Measurements from ENCODE around the gene CLEC4M. TPM values are rescaled to one million over a fixed set of nuclear protein-coding genes. Genes with fewer than 3 reads are reported as not detected.

CLEC4M gene
- total RNA-seq, 1 donor from 2014 or later, result 5.8 TPM

DNA sequence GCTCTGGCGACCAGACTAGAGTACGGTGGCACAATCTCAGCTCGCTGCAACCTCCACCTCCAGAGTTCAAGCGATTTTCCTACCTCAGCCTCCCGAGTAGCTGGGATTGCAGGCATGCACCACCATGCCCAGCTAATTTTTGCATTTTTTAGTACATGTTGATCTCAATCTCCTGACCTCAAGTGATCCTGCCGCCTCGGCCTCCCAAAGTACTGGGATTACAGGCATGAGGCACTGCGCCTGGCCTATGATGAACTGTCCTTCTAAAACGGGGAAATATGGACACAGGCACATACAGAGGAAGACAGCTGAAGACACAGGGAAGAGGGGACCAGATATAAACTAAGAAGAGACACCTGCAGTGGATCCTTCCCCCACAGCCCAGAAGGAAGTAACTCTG lies 12.7 kb downstream of the CLEC4M start:
- Histone ChIP-seq H3K27me3 (ENCODE audit: low read depth) (no peaks in the 10 kb centered on the region), H3K4me1 (peaks cover 6% of the 10 kb centered on the region), H3K4me3 (no peak overlapping the region), H3K9me3 (no peaks in the 10 kb centered on the region), H3K36me3 (no peaks in the 10 kb centered on the region), H3K27ac (no peak overlapping the region)
- DNase-seq, result no peak
- TF ChIP-seq, protein P1, sequence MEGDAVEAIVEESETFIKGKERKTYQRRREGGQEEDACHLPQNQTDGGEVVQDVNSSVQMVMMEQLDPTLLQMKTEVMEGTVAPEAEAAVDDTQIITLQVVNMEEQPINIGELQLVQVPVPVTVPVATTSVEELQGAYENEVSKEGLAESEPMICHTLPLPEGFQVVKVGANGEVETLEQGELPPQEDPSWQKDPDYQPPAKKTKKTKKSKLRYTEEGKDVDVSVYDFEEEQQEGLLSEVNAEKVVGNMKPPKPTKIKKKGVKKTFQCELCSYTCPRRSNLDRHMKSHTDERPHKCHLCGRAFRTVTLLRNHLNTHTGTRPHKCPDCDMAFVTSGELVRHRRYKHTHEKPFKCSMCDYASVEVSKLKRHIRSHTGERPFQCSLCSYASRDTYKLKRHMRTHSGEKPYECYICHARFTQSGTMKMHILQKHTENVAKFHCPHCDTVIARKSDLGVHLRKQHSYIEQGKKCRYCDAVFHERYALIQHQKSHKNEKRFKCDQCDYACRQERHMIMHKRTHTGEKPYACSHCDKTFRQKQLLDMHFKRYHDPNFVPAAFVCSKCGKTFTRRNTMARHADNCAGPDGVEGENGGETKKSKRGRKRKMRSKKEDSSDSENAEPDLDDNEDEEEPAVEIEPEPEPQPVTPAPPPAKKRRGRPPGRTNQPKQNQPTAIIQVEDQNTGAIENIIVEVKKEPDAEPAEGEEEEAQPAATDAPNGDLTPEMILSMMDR (IDR thresholded peaks at IDR 0.05), result no peak
- intact Hi-C loops (cut with DNase I), result no loop called here
- ATAC-seq, result no peak

DNA sequence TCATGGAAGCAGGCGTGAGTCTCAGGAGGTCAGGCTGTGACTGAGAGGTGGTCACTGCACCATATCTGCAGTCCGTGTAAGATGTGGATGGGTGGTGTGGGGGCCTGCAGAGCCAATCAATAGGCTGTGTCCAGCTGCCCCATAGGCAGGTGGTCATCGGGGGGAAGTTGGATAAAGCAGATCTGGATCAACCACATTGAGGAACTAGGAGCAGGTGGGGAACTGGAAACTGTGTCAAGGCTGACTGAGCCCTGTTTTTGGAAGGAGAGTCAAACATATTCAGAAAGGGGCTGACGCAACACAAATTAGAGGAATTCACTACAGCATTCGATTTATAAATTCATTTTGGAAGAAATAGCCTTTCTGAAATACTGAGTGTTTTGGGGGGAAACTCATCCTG lies 15.0 kb downstream of the CLEC4M start:
- intact Hi-C loops (cut with DNase I), result no loop called here
- Histone ChIP-seq H3K9me3 (no peaks in the 10 kb centered on the region), H3K27ac (no peak overlapping the region), H3K27me3 (ENCODE audit: low read depth) (no peaks in the 10 kb centered on the region), H3K4me1 (no peaks in the 10 kb centered on the region), H3K4me3 (no peak overlapping the region), H3K36me3 (no peaks in the 10 kb centered on the region)
- TF ChIP-seq, protein P1 (IDR thresholded peaks at IDR 0.05), result no peak
- DNase-seq, result no peak
- peak in 1 of 2 donors; percentile 51 for ATAC-seq

DNA sequence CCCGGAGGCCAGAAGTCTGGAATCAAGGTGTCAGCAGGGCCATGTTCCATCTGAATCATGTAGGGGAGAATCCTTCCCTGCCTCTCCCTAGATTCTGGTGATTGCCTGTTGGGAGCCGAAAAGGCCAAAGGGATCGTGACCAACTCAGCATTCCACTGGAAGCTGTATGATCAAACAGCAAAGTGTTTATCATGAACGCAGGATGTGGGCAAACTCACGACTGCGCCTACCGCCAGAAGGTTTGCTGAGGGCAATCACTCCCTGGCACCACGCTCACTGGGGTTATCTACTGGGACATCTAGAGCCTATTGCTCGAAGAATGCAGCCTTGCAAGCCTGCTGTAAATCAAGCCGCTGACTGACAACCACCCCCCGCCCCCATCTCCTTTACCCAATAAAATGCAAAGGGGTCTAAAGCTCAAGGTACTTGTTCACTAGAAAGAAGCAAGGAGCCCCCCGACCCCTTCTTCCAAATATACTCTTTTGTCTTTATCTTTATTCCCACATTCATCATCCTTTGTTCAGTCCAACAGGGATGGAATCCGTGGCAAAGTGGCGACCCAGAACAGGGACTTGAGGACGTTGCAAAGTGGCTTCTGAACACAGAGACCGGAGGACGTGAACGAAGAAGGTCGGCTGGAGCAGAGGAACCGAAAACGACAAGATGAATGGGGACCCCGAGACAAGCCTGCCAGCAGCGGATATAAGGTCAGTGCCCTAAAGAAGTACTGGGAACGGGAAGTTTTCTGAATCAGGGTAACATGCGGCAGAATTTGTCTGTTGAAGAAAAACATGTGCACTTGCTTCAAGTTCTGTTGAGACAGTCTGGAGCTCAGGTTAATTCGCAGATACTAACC lies 16.8 kb downstream of the CLEC4M start:
- intact Hi-C loops (cut with DNase I), result no loop called here
- Histone ChIP-seq H3K9me3 (no peaks in the 10 kb centered on the region), H3K36me3 (no peaks in the 10 kb centered on the region), H3K27ac (no peak overlapping the region), H3K4me1 (peaks cover 8% of the 10 kb centered on the region), H3K4me3 (no peak overlapping the region), H3K27me3 (ENCODE audit: low read depth) (no peaks in the 10 kb centered on the region)
- ATAC-seq (no peak), DNase-seq (no peak)
- TF ChIP-seq, protein P1 (IDR thresholded peaks at IDR 0.05), result no peak

DNA sequence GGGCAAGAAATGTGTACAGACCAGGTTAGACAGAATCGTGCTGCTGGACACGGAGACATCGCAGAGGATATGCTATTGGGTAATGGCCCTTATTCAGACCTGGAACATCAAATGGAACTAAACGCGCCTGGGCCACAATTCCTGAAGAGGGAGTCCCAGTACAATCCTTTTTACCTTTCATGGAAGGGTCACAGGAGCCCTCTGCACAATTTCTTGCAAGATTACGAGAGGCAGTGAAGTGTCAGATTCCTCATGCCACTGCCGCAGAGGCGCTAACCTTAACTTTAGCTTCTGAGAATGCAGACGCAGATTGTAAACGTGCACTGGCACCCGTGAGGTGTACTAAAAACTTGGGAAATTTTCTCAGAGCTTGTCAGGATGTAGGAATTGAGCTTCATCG lies 18.1 kb downstream of the CLEC4M start:
- peaks cover 8% of the 10 kb centered on the region for H3K4me1 ChIP-seq
- DNase-seq (no peak), ATAC-seq (no peak)
- no peaks in the 10 kb centered on the region for H3K36me3 ChIP-seq
- no peak overlapping the region for H3K27ac ChIP-seq
- H3K27me3 ChIP-seq (ENCODE audit: low read depth), result no peaks in the 10 kb centered on the region
- no peaks in the 10 kb centered on the region for H3K9me3 ChIP-seq
- intact Hi-C loops (cut with DNase I), result no loop called here
- TF ChIP-seq, protein P1 (IDR thresholded peaks at IDR 0.05), result no peak
- no peak overlapping the region for H3K4me3 ChIP-seq

DNA sequence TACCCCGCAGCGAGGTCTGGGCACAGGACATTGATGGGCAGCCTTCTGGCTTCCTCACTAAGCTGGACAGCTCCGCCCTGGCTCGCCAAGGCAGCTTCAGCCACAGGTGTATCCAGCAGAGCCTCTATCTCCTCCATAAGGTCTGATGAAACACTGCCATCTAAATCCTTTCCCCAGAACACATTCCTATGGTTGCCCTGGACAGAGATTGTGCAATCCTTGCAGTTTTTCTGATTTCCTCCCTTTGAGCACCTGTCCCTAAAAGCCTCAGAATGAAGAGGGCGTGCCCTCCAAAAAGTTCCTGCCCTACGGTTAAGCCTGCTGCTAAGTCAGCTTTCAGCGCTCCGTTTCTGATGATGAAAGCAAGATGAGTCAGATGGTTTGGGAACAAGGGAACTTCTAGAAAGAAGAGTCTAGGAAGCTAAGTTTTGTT lies 21.0 kb downstream of the CLEC4M start:
- ATAC-seq (peak; percentile 87 to 91), DNase-seq (no peak)
- TF ChIP-seq, protein P1 (IDR thresholded peaks at IDR 0.05), result no peak
- intact Hi-C loops (cut with DNase I), result no loop called here
- H3K27ac ChIP-seq, result no peak overlapping the region
- H3K36me3 ChIP-seq, result no peaks in the 10 kb centered on the region
- H3K27me3 ChIP-seq (ENCODE audit: low read depth), result peaks cover 23% of the 10 kb centered on the region
- H3K4me1 ChIP-seq, result peaks cover 10% of the 10 kb centered on the region
- H3K4me3 ChIP-seq, result no peak overlapping the region
- no peaks in the 10 kb centered on the region for H3K9me3 ChIP-seq

All from lower lobe of right lung (tissue), 2 donors.